ENCODE results near the gene GARRE1.

GARRE1 gene

DNA sequence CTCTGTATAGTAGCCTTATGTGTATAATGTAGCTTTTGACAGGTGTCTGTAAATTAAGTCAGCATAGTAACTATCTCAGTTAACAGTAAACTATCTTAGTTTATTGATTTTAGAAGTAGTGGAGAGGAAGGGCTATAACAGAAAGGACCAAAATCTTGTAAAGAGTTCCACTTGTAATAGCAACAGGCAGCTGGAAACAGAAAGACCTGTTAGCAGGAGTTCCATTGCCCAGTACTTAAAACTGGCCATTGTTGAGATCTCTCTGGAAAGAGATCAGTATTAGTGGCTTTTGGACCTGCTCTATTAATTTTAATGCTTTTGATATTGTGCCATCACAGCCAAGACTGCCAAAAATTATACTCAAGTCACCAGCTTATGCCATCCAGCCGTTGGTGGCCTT lies 32.0 kb upstream of the GARRE1 start:
- Histone ChIP-seq H3K36me3 (ENCODE audit: control insufficient read depth in 4 of 4, insufficient read depth in 4 of 4, low read length in 3 of 4) (peaks cover 32 to 67% (median 52%) of the 10 kb centered on the region in 4 experiments), H3K4me1 (ENCODE audit: control extremely low read depth in 1 of 4, control insufficient read depth in 4 of 4, insufficient read depth in 4 of 4, low read length in 3 of 4) (peaks cover 16 to 35% (median 28%) of the 10 kb centered on the region in 4 experiments), H3K4me3 (ENCODE audit: control insufficient read depth in 1 of 7, extremely low read depth in 1 of 7, insufficient read depth in 4 of 7, low read depth in 2 of 7, low read length in 6 of 7) (no peak overlapping the region), H3K27ac (ENCODE audit: insufficient read depth in 1 of 2, low read depth in 1 of 2, low read length in 2 of 2, poor library complexity in 1 of 2, severe bottlenecking in 2 of 2) (no peak overlapping the region), H3K9me3 (ENCODE audit: control extremely low read depth in 1 of 5, control insufficient read depth in 4 of 5, insufficient read depth in 2 of 5, low read depth in 1 of 5, low read length in 4 of 5) (no peaks in the 10 kb centered on the region), H3K27me3 (replicated peaks in 2 of 5; ENCODE audit: control insufficient read depth in 4 of 5, insufficient read depth in 5 of 5, low read length in 4 of 5) (no peaks in the 10 kb centered on the region)
- no peak for DNase-seq
- CTCF ChIA-PET = interaction anchor here (0.7 kb wide), 1 partner anchor 36 kb away, joined by 3 read pairs; no protein-coding TSS in a partner anchor
- WGBS (ENCODE audit: insufficient coverage) = 83% methylated on average over 1 of the region's 1 CpG
- POLR2A ChIA-PET = no interaction called here

- DNase-seq = peak; percentile 43 to 87 (median 79)
- H3K27ac ChIP-seq (ENCODE audit: insufficient read depth in 1 of 2, low read depth in 1 of 2, low read length in 2 of 2, poor library complexity in 1 of 2, severe bottlenecking in 2 of 2) = no peak overlapping the region
Observed at GRCh38 chr19:34224996-34225658, 29.2 kb upstream of the GARRE1 start.

DNA sequence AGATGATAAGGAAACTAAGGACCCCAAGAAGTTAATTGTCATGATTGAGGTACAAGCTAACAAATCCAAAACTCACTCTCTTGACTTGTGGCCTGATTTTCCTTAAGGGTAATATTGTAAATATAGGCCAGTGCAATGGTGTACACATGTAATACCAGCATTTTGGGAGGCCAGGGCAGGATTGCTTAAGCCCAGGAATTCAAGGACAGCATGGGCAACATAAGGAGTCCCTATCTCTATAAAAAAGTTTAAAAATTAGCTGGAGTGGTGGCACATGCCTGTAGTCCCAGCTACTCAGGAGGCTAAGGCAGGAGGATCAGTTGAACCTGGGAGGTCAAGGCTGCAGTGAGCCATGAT lies 28.7 kb upstream of the GARRE1 start:
- POLR2A ChIA-PET = interaction anchor here (1.5 kb wide), 1 partner anchor 11 kb away, joined by 7 read pairs; no protein-coding TSS in a partner anchor
- H3K36me3 ChIP-seq (ENCODE audit: control insufficient read depth in 4 of 4, insufficient read depth in 4 of 4, low read length in 3 of 4) = peaks cover 36 to 87% (median 65%) of the 10 kb centered on the region in 4 experiments
- H3K27ac ChIP-seq (ENCODE audit: insufficient read depth in 1 of 2, low read depth in 1 of 2, low read length in 2 of 2, poor library complexity in 1 of 2, severe bottlenecking in 2 of 2) = no peak overlapping the region
- H3K9me3 ChIP-seq (ENCODE audit: control extremely low read depth in 1 of 5, control insufficient read depth in 4 of 5, insufficient read depth in 2 of 5, low read depth in 1 of 5, low read length in 4 of 5) = no peaks in the 10 kb centered on the region
- no peaks in the 10 kb centered on the region for H3K27me3 ChIP-seq (replicated peaks in 2 of 5; ENCODE audit: control insufficient read depth in 4 of 5, insufficient read depth in 5 of 5, low read length in 4 of 5)
- no peak for DNase-seq
- peaks cover 7 to 19% (median 13%) of the 10 kb centered on the region in 4 experiments for H3K4me1 ChIP-seq (ENCODE audit: control extremely low read depth in 1 of 4, control insufficient read depth in 4 of 4, insufficient read depth in 4 of 4, low read length in 3 of 4)
- CTCF ChIA-PET = interaction anchor here (0.8 to 1.8 kb wide), 4 partner anchors 10 to 112 kb away, joined by 3 to 4 read pairs (median 4); no protein-coding TSS in a partner anchor
- no peak overlapping the region for H3K4me3 ChIP-seq (ENCODE audit: control insufficient read depth in 1 of 7, extremely low read depth in 1 of 7, insufficient read depth in 4 of 7, low read depth in 2 of 7, low read length in 6 of 7)

More at GRCh38 chr19:34224996-34225658, 29.2 kb upstream of the GARRE1 start:
- no peaks in the 10 kb centered on the region for H3K27me3 ChIP-seq (replicated peaks in 2 of 5; ENCODE audit: control insufficient read depth in 4 of 5, insufficient read depth in 5 of 5, low read length in 4 of 5)
- CTCF ChIA-PET = interaction anchor here (0.8 to 1.8 kb wide), 3 partner anchors 11 to 113 kb away, joined by 4 read pairs; no protein-coding TSS in a partner anchor
- no CpG with 5 or more reads among the region's 2 CpGs for WGBS (ENCODE audit: insufficient coverage)
- H3K4me1 ChIP-seq (ENCODE audit: control extremely low read depth in 1 of 4, control insufficient read depth in 4 of 4, insufficient read depth in 4 of 4, low read length in 3 of 4) = peaks cover 7 to 19% (median 13%) of the 10 kb centered on the region in 4 experiments
- peaks cover 39 to 86% (median 67%) of the 10 kb centered on the region in 4 experiments for H3K36me3 ChIP-seq (ENCODE audit: control insufficient read depth in 4 of 4, insufficient read depth in 4 of 4, low read length in 3 of 4)
- POLR2A ChIA-PET = interaction anchor here (1.5 kb wide), 1 partner anchor 11 kb away, joined by 7 read pairs; no protein-coding TSS in a partner anchor
- H3K4me3 ChIP-seq (ENCODE audit: control insufficient read depth in 1 of 7, extremely low read depth in 1 of 7, insufficient read depth in 4 of 7, low read depth in 2 of 7, low read length in 6 of 7) = no peak overlapping the region
- H3K9me3 ChIP-seq (ENCODE audit: control extremely low read depth in 1 of 5, control insufficient read depth in 4 of 5, insufficient read depth in 2 of 5, low read depth in 1 of 5, low read length in 4 of 5) = no peaks in the 10 kb centered on the region

- WGBS (ENCODE audit: insufficient coverage) = no CpG with 5 or more reads among the region's 2 CpGs
- H3K36me3 ChIP-seq (ENCODE audit: control insufficient read depth in 4 of 4, insufficient read depth in 4 of 4, low read length in 3 of 4) = peaks cover 35 to 87% (median 62%) of the 10 kb centered on the region in 4 experiments
- peak in 2 of 3 donors; percentile 17 to 27 for DNase-seq
- H3K4me1 ChIP-seq (ENCODE audit: control extremely low read depth in 1 of 4, control insufficient read depth in 4 of 4, insufficient read depth in 4 of 4, low read length in 3 of 4) = peaks cover 7 to 19% (median 13%) of the 10 kb centered on the region in 4 experiments
- ChIA-PET CTCF (interaction anchor here (0.8 to 1.8 kb wide), 3 partner anchors 9 to 52 kb away, joined by 3 to 4 read pairs (median 3); no protein-coding TSS in a partner anchor), POLR2A (interaction anchor here (1.5 kb wide), 1 partner anchor 11 kb away, joined by 7 read pairs; no protein-coding TSS in a partner anchor)
- H3K4me3 ChIP-seq (ENCODE audit: control insufficient read depth in 1 of 7, extremely low read depth in 1 of 7, insufficient read depth in 4 of 7, low read depth in 2 of 7, low read length in 6 of 7) = no peak overlapping the region
- no peaks in the 10 kb centered on the region for H3K9me3 ChIP-seq (ENCODE audit: control extremely low read depth in 1 of 5, control insufficient read depth in 4 of 5, insufficient read depth in 2 of 5, low read depth in 1 of 5, low read length in 4 of 5)
- H3K27ac ChIP-seq (ENCODE audit: insufficient read depth in 1 of 2, low read depth in 1 of 2, low read length in 2 of 2, poor library complexity in 1 of 2, severe bottlenecking in 2 of 2) = no peak overlapping the region
- H3K27me3 ChIP-seq (replicated peaks in 2 of 5; ENCODE audit: control insufficient read depth in 4 of 5, insufficient read depth in 5 of 5, low read length in 4 of 5) = no peaks in the 10 kb centered on the region
Observed at GRCh38 chr19:34226036-34226435, 28.3 kb upstream of the GARRE1 start.

DNA sequence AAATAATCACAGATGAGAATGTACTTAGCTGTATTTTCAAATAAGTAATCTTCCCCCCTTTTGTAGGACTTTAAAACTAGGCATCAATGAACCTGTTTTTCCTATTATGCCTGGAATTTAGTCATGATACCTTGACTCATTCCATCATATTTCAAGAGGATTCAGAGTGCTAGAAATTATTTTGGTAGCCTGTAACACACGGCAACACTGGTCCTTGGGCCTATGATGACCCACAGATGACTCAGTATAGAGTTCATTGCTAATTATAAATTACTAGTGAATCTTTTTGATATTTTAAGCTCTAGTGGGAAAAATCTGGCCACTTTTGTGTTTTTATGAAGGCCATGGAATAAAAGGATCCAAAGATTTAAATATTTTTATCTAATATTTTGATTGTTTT lies 26.0 kb upstream of the GARRE1 start:
- Histone ChIP-seq H3K4me3 (ENCODE audit: control insufficient read depth in 1 of 7, extremely low read depth in 1 of 7, insufficient read depth in 4 of 7, low read depth in 2 of 7, low read length in 6 of 7) (no peak overlapping the region), H3K9me3 (ENCODE audit: control extremely low read depth in 1 of 5, control insufficient read depth in 4 of 5, insufficient read depth in 2 of 5, low read depth in 1 of 5, low read length in 4 of 5) (no peaks in the 10 kb centered on the region), H3K27ac (ENCODE audit: insufficient read depth in 1 of 2, low read depth in 1 of 2, low read length in 2 of 2, poor library complexity in 1 of 2, severe bottlenecking in 2 of 2) (no peak overlapping the region), H3K27me3 (replicated peaks in 2 of 5; ENCODE audit: control insufficient read depth in 4 of 5, insufficient read depth in 5 of 5, low read length in 4 of 5) (no peaks in the 10 kb centered on the region), H3K4me1 (ENCODE audit: control extremely low read depth in 1 of 4, control insufficient read depth in 4 of 4, insufficient read depth in 4 of 4, low read length in 3 of 4) (peaks cover 7 to 31% (median 23%) of the 10 kb centered on the region in 4 experiments), H3K36me3 (ENCODE audit: control insufficient read depth in 4 of 4, insufficient read depth in 4 of 4, low read length in 3 of 4) (peaks cover 28 to 64% (median 43%) of the 10 kb centered on the region in 4 experiments)
- DNase-seq = no peak
- ChIA-PET POLR2A (no interaction called here), CTCF (no interaction called here)
- WGBS (ENCODE audit: insufficient coverage) = no CpG with 5 or more reads among the region's 1 CpG

DNA sequence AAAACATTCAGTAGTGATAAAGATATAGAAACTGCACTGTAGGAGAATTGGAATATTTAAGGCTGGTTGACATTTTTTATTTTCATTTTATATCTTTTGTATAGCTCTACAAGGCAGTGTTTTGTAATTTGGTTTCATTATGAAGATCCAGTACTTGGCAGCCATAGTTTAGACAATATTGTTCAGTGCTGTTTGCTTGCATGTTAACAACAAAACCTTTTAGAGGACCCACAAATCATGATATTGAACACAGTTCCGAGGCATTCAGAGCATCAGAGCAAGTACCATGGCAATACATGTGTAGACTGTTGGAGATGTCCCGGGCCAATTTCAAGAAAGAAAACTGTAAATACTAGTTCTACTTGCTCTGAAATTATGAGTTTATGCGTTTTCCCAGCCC lies 25.6 kb upstream of the GARRE1 start:
- H3K27ac ChIP-seq (ENCODE audit: insufficient read depth in 1 of 2, low read depth in 1 of 2, low read length in 2 of 2, poor library complexity in 1 of 2, severe bottlenecking in 2 of 2) = no peak overlapping the region
- peaks cover 7 to 32% (median 24%) of the 10 kb centered on the region in 4 experiments for H3K4me1 ChIP-seq (ENCODE audit: control extremely low read depth in 1 of 4, control insufficient read depth in 4 of 4, insufficient read depth in 4 of 4, low read length in 3 of 4)
- peaks cover 26 to 60% (median 40%) of the 10 kb centered on the region in 4 experiments for H3K36me3 ChIP-seq (ENCODE audit: control insufficient read depth in 4 of 4, insufficient read depth in 4 of 4, low read length in 3 of 4)

DNA sequence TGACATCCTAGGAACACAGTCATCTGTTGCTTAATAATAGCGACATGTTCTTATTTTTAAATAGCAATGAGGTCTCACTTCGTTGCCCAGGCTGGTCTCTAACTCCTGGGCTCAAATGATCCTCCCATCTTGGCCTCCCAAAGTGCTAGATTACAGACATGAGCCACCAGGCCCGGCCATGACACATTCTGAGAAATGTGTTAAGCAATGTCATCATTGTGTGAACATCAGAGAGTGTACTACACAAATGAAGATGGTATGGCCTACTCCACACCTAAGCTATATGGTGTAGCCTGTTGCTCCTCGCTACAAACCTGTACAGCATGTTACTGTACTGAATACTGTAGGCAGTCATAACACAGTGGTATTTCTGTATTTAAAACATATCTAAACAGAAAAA lies 24.6 kb upstream of the GARRE1 start:
- Histone ChIP-seq H3K9me3 (ENCODE audit: control extremely low read depth in 1 of 5, control insufficient read depth in 4 of 5, insufficient read depth in 2 of 5, low read depth in 1 of 5, low read length in 4 of 5) (no peaks in the 10 kb centered on the region), H3K4me1 (ENCODE audit: control extremely low read depth in 1 of 4, control insufficient read depth in 4 of 4, insufficient read depth in 4 of 4, low read length in 3 of 4) (peaks cover 7 to 27% (median 21%) of the 10 kb centered on the region in 4 experiments), H3K4me3 (ENCODE audit: control insufficient read depth in 1 of 7, extremely low read depth in 1 of 7, insufficient read depth in 4 of 7, low read depth in 2 of 7, low read length in 6 of 7) (no peak overlapping the region), H3K27me3 (replicated peaks in 2 of 5; ENCODE audit: control insufficient read depth in 4 of 5, insufficient read depth in 5 of 5, low read length in 4 of 5) (no peaks in the 10 kb centered on the region), H3K36me3 (ENCODE audit: control insufficient read depth in 4 of 4, insufficient read depth in 4 of 4, low read length in 3 of 4) (peaks cover 20 to 53% (median 34%) of the 10 kb centered on the region in 4 experiments), H3K27ac (ENCODE audit: insufficient read depth in 1 of 2, low read depth in 1 of 2, low read length in 2 of 2, poor library complexity in 1 of 2, severe bottlenecking in 2 of 2) (no peak overlapping the region)
- ChIA-PET CTCF (no interaction called here), POLR2A (no interaction called here)
- no peak for DNase-seq
- WGBS (ENCODE audit: insufficient coverage) = 100% methylated on average over 2 of the region's 4 CpGs

More for the DNA sequence above, 25.6 kb upstream of the GARRE1 start:
- Histone ChIP-seq H3K9me3 (ENCODE audit: control extremely low read depth in 1 of 5, control insufficient read depth in 4 of 5, insufficient read depth in 2 of 5, low read depth in 1 of 5, low read length in 4 of 5) (no peaks in the 10 kb centered on the region), H3K4me3 (ENCODE audit: control insufficient read depth in 1 of 7, extremely low read depth in 1 of 7, insufficient read depth in 4 of 7, low read depth in 2 of 7, low read length in 6 of 7) (no peak overlapping the region), H3K27me3 (replicated peaks in 2 of 5; ENCODE audit: control insufficient read depth in 4 of 5, insufficient read depth in 5 of 5, low read length in 4 of 5) (no peaks in the 10 kb centered on the region)
- 100% methylated on average over 1 of the region's 3 CpGs for WGBS (ENCODE audit: insufficient coverage)
- POLR2A ChIA-PET = no interaction called here
- CTCF ChIA-PET = no interaction called here
- no peak for DNase-seq
